ENCODE results near the gene RAB9A. TPM values are rescaled to one million over a fixed set of nuclear protein-coding genes. Genes with fewer than 3 reads are reported as not detected.
A peak's percentile ranks its signal among the peaks of the same experiment; 100 is the strongest.
"Not testable (repeated sequence)": the region's sequence is repeated elsewhere in the genome, so short reads cannot be mapped to it uniquely, and the experiment has no call there.

RAB9A gene, protein sequence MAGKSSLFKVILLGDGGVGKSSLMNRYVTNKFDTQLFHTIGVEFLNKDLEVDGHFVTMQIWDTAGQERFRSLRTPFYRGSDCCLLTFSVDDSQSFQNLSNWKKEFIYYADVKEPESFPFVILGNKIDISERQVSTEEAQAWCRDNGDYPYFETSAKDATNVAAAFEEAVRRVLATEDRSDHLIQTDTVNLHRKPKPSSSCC
- total RNA-seq (10 to 100 TPM; 24.7 to 36.5 (median 30.7) TPM), polyA plus RNA-seq (10 to 100 TPM; 20.3 to 24.1 (median 23.1) TPM)
- long read RNA-seq, donor 1, transcript RAB9A-203 (2 exons, 737 nt): minor isoform, 5 of 13 reads
- long read RNA-seq, donor 1, transcript RAB9A-202 (3 exons, 2,039 nt): major isoform, 7 of 13 reads
- long read RNA-seq, donor 1, partial matches to known transcripts: 0 of 13 reads
- long read RNA-seq, donor 1, other reads (novel, unspliced or antisense): 0 of 13 reads
- long read RNA-seq, donor 2, transcript RAB9A-202 (3 exons, 2,039 nt): major isoform, 7 of 12 reads
- long read RNA-seq, donor 2, partial matches to known transcripts: 0 of 12 reads
- long read RNA-seq, donor 2, other reads (novel, unspliced or antisense): 0 of 12 reads

DNA sequence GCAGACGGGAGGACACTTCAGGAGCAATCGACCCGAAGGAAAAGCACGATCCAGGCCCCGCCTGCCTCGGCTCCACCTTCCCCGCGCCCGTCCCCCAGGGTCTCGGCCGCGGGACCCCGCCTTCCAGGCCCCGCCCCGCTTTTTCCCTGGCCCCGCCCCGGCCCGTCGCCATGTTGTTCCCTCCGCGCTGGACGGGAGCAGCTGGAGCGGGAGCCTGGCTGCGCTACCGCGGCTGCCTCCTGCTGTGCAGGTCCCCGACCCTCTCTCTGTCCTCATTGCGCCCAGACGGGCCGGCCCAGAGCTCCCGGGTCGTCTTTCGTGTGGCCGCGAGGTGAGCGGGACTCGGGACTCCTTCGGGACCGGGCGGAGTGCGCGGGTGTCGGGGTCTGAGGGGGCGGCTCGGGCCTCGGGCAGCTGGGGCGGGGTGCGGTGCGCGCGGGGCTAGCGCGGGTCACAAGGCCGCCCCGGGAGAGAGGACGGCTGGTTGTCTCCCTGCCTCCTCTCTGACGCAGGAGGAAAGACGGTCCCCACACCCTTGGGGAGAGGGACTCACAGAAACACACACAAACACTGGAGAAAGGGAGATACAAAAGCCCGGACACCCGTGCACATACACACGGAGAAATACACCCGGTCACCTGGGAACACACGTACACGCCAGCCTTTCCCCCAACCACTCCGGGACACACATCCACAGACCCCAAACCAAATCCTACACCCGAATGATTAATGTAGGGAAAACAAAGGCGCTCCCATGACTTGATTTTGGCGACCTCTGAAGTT is at the start of gene RAB9A:
TSS of gene RAB9A (plus strand) at position 171 of the 783 bp plus-strand sequence. CDS start 19,619 bp downstream, outside the sequence.
- Histone ChIP-seq H3K4me1 (peaks cover 16 to 59% (median 44%) of the 10 kb centered on the region in 6 donors), H3K36me3 (no peaks in the 10 kb centered on the region), H3K9me3 (no peaks in the 10 kb centered on the region), H3K27me3 (replicated peaks in 1 of 7) (peaks cover 0 to 25% (median 4%) of the 10 kb centered on the region in 7 donors), H3K4me3 (peak within 1 kb of the TSS; percentile 46 to 84 (median 56)), H3K27ac (peak within 1 kb of the TSS; percentile 87 to 97 (median 96))
- intact Hi-C loops (cut with DNase I; ENCODE audit: low total_unique reads): no loop called here
- TF ChIP-seq POLR2AphosphoS5 (IDR thresholded peaks at IDR 0.05): peak; percentile 95 to 96 (median 95)
- TF ChIP-seq CTCF (IDR thresholded peaks at IDR 0.05 in 8 of 11, conservative IDR thresholded peaks at IDR 0.05 in 3 of 11): no peak
- no peak for TF ChIP-seq POLR2A (IDR thresholded peaks at IDR 0.05)
- WGBS, 5 donors: 0 to 6% (median 1%) methylated on average over 26 to 68 of the region's 68 CpGs
- peak; percentile 94 for DNase-seq

DNA sequence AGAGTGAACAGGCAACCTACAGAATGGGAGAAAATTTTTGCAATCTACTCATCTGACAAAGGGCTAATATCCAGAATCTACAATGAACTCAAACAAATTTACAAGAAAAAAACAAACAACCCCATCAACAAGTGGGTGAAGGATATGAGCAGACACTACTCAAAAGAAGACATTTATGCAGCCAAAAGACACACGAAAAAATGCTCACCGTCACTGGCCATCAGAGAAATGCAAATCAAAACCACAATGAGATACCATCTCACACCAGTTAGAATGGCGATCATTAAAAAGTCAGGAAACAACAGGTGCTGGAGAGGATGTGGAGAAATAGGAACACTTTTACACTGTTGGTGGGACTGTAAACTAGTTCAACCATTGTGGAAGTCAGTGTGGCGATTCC is 47.2 kb upstream of the RAB9A start:
- not testable (repeated sequence) for H3K27ac ChIP-seq, H3K4me3 ChIP-seq, DNase-seq, H3K36me3 ChIP-seq, H3K4me1 ChIP-seq
- Histone ChIP-seq H3K9me3 (peaks cover 3 to 19% (median 12%) of the 10 kb centered on the region in 8 donors), H3K27me3 (replicated peaks in 1 of 7) (peaks cover 0 to 26% (median 5%) of the 10 kb centered on the region in 7 donors)
- WGBS, 5 donors: 61 to 80% (median 72%) methylated on average over 2 to 3 of the region's 4 CpGs
- intact Hi-C loops (cut with DNase I; ENCODE audit: low total_unique reads): loop anchor here (10.0 kb wide), 1 partner anchor 127 kb away; no protein-coding TSS in a partner anchor

DNA sequence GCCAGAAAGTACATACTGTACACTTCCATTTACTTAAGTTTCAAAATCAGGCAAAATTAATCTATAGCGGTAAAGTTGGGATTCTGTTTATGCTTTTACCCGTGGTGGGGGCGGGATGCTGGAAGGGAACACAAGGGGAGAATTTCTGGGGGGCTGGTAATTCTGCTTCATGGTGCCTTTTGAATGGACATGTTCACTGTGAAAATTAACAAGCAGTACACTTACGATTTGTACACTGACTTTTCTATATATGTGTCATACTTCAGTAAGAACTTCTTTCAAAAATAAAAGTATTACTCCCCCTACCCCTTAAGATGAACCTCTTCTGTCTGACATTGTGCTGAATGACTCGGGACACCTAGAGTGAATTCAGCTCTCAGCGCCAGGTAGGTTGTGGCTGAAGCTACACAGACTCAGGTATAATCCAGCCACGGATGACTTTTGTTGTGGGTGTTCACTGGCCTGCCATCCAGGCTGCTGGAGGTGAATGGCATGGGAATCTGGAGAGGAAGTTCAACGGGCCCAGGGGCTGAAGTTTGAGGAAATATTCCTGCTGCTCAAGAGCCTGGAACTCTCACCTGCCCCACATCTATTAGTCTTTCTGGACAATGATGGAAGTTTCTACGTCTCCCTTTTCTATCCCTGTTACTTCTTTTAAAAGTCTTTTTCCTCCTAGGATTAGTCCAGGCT is 43.3 kb upstream of the RAB9A start:
- no peak overlapping the region for H3K4me3 ChIP-seq
- TF ChIP-seq POLR2A (IDR thresholded peaks at IDR 0.05) (no peak), POLR2AphosphoS5 (IDR thresholded peaks at IDR 0.05) (no peak), CTCF (IDR thresholded peaks at IDR 0.05 in 8 of 11, conservative IDR thresholded peaks at IDR 0.05 in 3 of 11) (no peak)
- H3K27ac ChIP-seq: no peak overlapping the region
- WGBS, 5 donors: 55 to 70% (median 64%) methylated on average over 9 of the region's 9 CpGs
- DNase-seq: no peak
- H3K36me3 ChIP-seq: no peaks in the 10 kb centered on the region
- H3K27me3 ChIP-seq (replicated peaks in 1 of 7): peaks cover 0 to 20% (median 0%) of the 10 kb centered on the region in 7 donors
- intact Hi-C loops (cut with DNase I; ENCODE audit: low total_unique reads): loop anchor here (10.0 kb wide), 1 partner anchor 131 kb away; no protein-coding TSS in a partner anchor
- no peaks in the 10 kb centered on the region for H3K4me1 ChIP-seq
- no peaks in the 10 kb centered on the region for H3K9me3 ChIP-seq

DNA sequence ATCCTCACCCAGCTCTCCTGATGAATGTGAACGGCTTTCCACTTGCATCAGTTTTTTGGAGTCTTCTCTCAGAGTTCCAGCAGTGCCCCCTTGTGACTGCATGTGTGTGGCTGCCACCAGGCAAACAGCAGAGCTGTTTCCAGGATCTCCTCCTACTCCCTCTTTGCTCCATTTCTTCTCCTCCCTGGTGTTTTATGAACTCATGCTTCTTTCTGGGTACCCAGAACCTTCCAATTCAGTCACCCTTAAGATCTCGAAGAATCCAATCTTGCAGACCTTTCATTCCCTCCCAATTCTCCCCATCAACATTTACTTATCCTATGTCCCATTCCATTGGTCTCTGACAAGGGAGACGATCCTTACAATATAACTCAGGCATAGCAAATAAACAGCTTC is 42.8 kb upstream of the RAB9A start:
- Histone ChIP-seq H3K27me3 (replicated peaks in 1 of 7) (peaks cover 0 to 17% (median 0%) of the 10 kb centered on the region in 7 donors), H3K4me1 (no peaks in the 10 kb centered on the region), H3K27ac (no peak overlapping the region), H3K9me3 (no peaks in the 10 kb centered on the region), H3K4me3 (no peak overlapping the region), H3K36me3 (no peaks in the 10 kb centered on the region)
- intact Hi-C loops (cut with DNase I; ENCODE audit: low total_unique reads): loop anchor here (10.0 kb wide), 1 partner anchor 131 kb away; no protein-coding TSS in a partner anchor
- no peak for DNase-seq
- 33 to 49% (median 40%) methylated on average over 3 of the region's 3 CpGs for WGBS, 5 donors
- TF ChIP-seq CTCF (IDR thresholded peaks at IDR 0.05 in 8 of 11, conservative IDR thresholded peaks at IDR 0.05 in 3 of 11): peak in 9 of 11 experiments; percentile 22 to 62 (median 48)
- no peak for TF ChIP-seq POLR2AphosphoS5 (IDR thresholded peaks at IDR 0.05)
